ENCODE data around the gene MAP3K19. TPM values are rescaled to one million over a fixed set of nuclear protein-coding genes. Genes with fewer than 3 reads are reported as not detected.
"Not testable (repeated sequence)": the region's sequence is repeated elsewhere in the genome, so short reads cannot be mapped to it uniquely, and the experiment has no call there.

The MAP3K19 gene
- polyA plus RNA-seq, 1 donor (not counting 4 experiments of a cell fraction or from before 2014, with no cell fraction given), result not detected

- Histone ChIP-seq H3K27me3 (ENCODE audit: control insufficient read depth, extremely low read depth, insufficient read depth, low read length) (no peaks in the 10 kb centered on the region), H3K79me2 (ENCODE audit: control insufficient read depth, insufficient read depth, low read length) (peaks cover 29% of the 10 kb centered on the region), H3K4me2 (ENCODE audit: control insufficient read depth, extremely low read depth, insufficient read depth, low read depth, low read length) (no peak overlapping the region), H3K4me1 (ENCODE audit: control insufficient read depth, extremely low read depth, insufficient read depth, low read length) (peaks cover 9% of the 10 kb centered on the region), H3K9me1 (ENCODE audit: control insufficient read depth, extremely low read depth, insufficient read depth, low read length) (no peaks in the 10 kb centered on the region), H2AFZ (ENCODE audit: control insufficient read depth, low read length) (no peak overlapping the region), H4K20me1 (ENCODE audit: control insufficient read depth, extremely low read depth, insufficient read depth, low read length) (no peaks in the 10 kb centered on the region), H3K36me3 (ENCODE audit: control insufficient read depth in 2 of 2, extremely low read depth in 1 of 2, insufficient read depth in 2 of 2, low read length in 2 of 2) (peaks cover 0 to 3% of the 10 kb centered on the region in 2 experiments), H3K27ac (ENCODE audit: control insufficient read depth, insufficient read depth, low read length) (no peak overlapping the region), H3K9me3 (ENCODE audit: control insufficient read depth, low read depth, low read length) (no peaks in the 10 kb centered on the region), H3K9ac (ENCODE audit: control insufficient read depth, extremely low read depth, insufficient read depth, low read length) (no peak overlapping the region), H3K4me3 (ENCODE audit: control insufficient read depth in 2 of 3, extremely low read depth in 1 of 3, insufficient read depth in 2 of 3, low read depth in 1 of 3, low read length in 3 of 3) (no peak overlapping the region)
- FAIRE-seq (no peak), DNase-seq (ENCODE audit: low read depth, low spot score) (no peak)
- dilution Hi-C loops (cut with MboI; ENCODE audit: extremely low pct_ligation_motif_present, low sequenced_read_pairs), result no loop called here
- TF ChIP-seq CTCF (optimal IDR thresholded peaks at IDR 0.05 in 1 of 3, IDR thresholded peaks at IDR 0.05 in 1 of 3, conservative IDR thresholded peaks at IDR 0.05 in 1 of 3; ENCODE audit: extremely low read depth in 1 of 3, insufficient read depth in 2 of 3, low read length in 3 of 3) (no peak), EZH2 (IDR thresholded peaks at IDR 0.05; ENCODE audit: low read length) (no peak)
Observed at GRCh38 chr2:135091681-135092080, 44.4 kb upstream of the MAP3K19 start.

GRCh38 chr2:135089597-135089996 is 42.4 kb upstream of the MAP3K19 start:
- H3K9me1 ChIP-seq (ENCODE audit: control insufficient read depth, extremely low read depth, insufficient read depth, low read length); H3K4me2 ChIP-seq (ENCODE audit: control insufficient read depth, extremely low read depth, insufficient read depth, low read depth, low read length); H3K27me3 ChIP-seq (ENCODE audit: control insufficient read depth, extremely low read depth, insufficient read depth, low read length); FAIRE-seq; H3K4me1 ChIP-seq (ENCODE audit: control insufficient read depth, extremely low read depth, insufficient read depth, low read length); H3K27ac ChIP-seq (ENCODE audit: control insufficient read depth, insufficient read depth, low read length); dilution Hi-C loops (cut with MboI; ENCODE audit: extremely low pct_ligation_motif_present, low sequenced_read_pairs); H2AFZ ChIP-seq (ENCODE audit: control insufficient read depth, low read length); H3K9ac ChIP-seq (ENCODE audit: control insufficient read depth, extremely low read depth, insufficient read depth, low read length); DNase-seq (ENCODE audit: low read depth, low spot score); H4K20me1 ChIP-seq (ENCODE audit: control insufficient read depth, extremely low read depth, insufficient read depth, low read length); H3K36me3 ChIP-seq (ENCODE audit: control insufficient read depth in 2 of 2, extremely low read depth in 1 of 2, insufficient read depth in 2 of 2, low read length in 2 of 2); H3K4me3 ChIP-seq (ENCODE audit: control insufficient read depth in 2 of 3, extremely low read depth in 1 of 3, insufficient read depth in 2 of 3, low read depth in 1 of 3, low read length in 3 of 3); H3K9me3 ChIP-seq (ENCODE audit: control insufficient read depth, low read depth, low read length): not testable (repeated sequence)
- H3K79me2 ChIP-seq (ENCODE audit: control insufficient read depth, insufficient read depth, low read length), result peaks cover 47% of the 10 kb centered on the region

- dilution Hi-C loops (cut with MboI; ENCODE audit: extremely low pct_ligation_motif_present, low sequenced_read_pairs), result no loop called here
- DNase-seq (ENCODE audit: low read depth, low spot score), result no peak
- Histone ChIP-seq H3K4me1 (ENCODE audit: control insufficient read depth, extremely low read depth, insufficient read depth, low read length) (no peaks in the 10 kb centered on the region), H3K27ac (ENCODE audit: control insufficient read depth, insufficient read depth, low read length) (no peak overlapping the region), H2AFZ (ENCODE audit: control insufficient read depth, low read length) (no peak overlapping the region), H3K9ac (ENCODE audit: control insufficient read depth, extremely low read depth, insufficient read depth, low read length) (no peak overlapping the region), H3K4me2 (ENCODE audit: control insufficient read depth, extremely low read depth, insufficient read depth, low read depth, low read length) (no peak overlapping the region), H3K36me3 (ENCODE audit: control insufficient read depth in 2 of 2, extremely low read depth in 1 of 2, insufficient read depth in 2 of 2, low read length in 2 of 2) (no peaks in the 10 kb centered on the region), H3K79me2 (ENCODE audit: control insufficient read depth, insufficient read depth, low read length) (peaks cover 74% of the 10 kb centered on the region), H3K4me3 (ENCODE audit: control insufficient read depth in 2 of 3, extremely low read depth in 1 of 3, insufficient read depth in 2 of 3, low read depth in 1 of 3, low read length in 3 of 3) (no peak overlapping the region), H3K27me3 (ENCODE audit: control insufficient read depth, extremely low read depth, insufficient read depth, low read length) (no peaks in the 10 kb centered on the region), H4K20me1 (ENCODE audit: control insufficient read depth, extremely low read depth, insufficient read depth, low read length) (peaks cover 2% of the 10 kb centered on the region), H3K9me1 (ENCODE audit: control insufficient read depth, extremely low read depth, insufficient read depth, low read length) (no peaks in the 10 kb centered on the region), H3K9me3 (ENCODE audit: control insufficient read depth, low read depth, low read length) (no peaks in the 10 kb centered on the region)
- no peak for FAIRE-seq
- TF ChIP-seq EZH2 (IDR thresholded peaks at IDR 0.05; ENCODE audit: low read length) (no peak), CTCF (optimal IDR thresholded peaks at IDR 0.05 in 1 of 3, IDR thresholded peaks at IDR 0.05 in 1 of 3, conservative IDR thresholded peaks at IDR 0.05 in 1 of 3; ENCODE audit: extremely low read depth in 1 of 3, insufficient read depth in 2 of 3, low read length in 3 of 3) (no peak)
Observed at GRCh38 chr2:135086222-135086621, 39.0 kb upstream of the MAP3K19 start.
